Activated B cell treated with CpG ODN at 0.5 μM for 24 hours (primary cell): ENCODE data around the gene MAGEA9B. TPM values are rescaled to one million over a fixed set of nuclear protein-coding genes. Genes with fewer than 3 reads are reported as not detected.
"Not testable (repeated sequence)": the region's sequence is repeated elsewhere in the genome, so short reads cannot be mapped to it uniquely, and the experiment has no call there.

Experiments
- ATAC-seq: fragments of 200-7000 bp; cut with Tn5 transposase; one replicate; pipeline ENCODE4 v1.10.0; 2021; ENCODE audit warnings: low read depth, mild to moderate bottlenecking, moderate library complexity
- CTCF ChIA-PET: fragments of 350-600 bp; sonication (Branson Sonifier 250); formaldehyde crosslinking; loops from one replicate; lab custom pipeline; 2021; ENCODE audit warnings: antibody characterized with exemption; lab: Charles Lee
- POLR2A ChIA-PET: fragments of 350-600 bp; sonication (Branson Sonifier 250); formaldehyde crosslinking; loops from one replicate; lab custom pipeline; 2021; ENCODE audit warnings: antibody characterized with exemption; lab: Charles Lee
- DNase-seq: peaks from one replicate; pipeline ENCODE4 v3.0.0; 2022
- H3K27ac Mint-ChIP-seq: one replicate; pipeline ENCODE4 v1.8.0; 2020; ENCODE audit warnings: mixed read lengths
- H3K27me3 Mint-ChIP-seq: one replicate; pipeline ENCODE4 v1.8.0; 2021; ENCODE audit warnings: mixed read lengths
- H3K36me3 Mint-ChIP-seq: one replicate; pipeline ENCODE4 v1.8.0; 2021; ENCODE audit warnings: low read depth, mixed read lengths
- H3K4me1 Mint-ChIP-seq: one replicate; pipeline ENCODE4 v1.8.0; 2021; ENCODE audit warnings: mixed read lengths
- H3K4me3 Mint-ChIP-seq: one replicate; pipeline ENCODE4 v1.8.0; 2020; ENCODE audit warnings: mild to moderate bottlenecking, mixed read lengths
- H3K9me3 Mint-ChIP-seq: one replicate; pipeline ENCODE4 v1.8.0; 2020; ENCODE audit warnings: mixed read lengths
- intact Hi-C: fragments of 100-400 bp; cut with micrococcal nuclease; formaldehyde crosslinking; loops from one replicate; pipeline ENCODE4 v1.15.1; 2024
- total RNA-seq: library from RNA; stranded (reverse); gene quantifications from 2 replicates; pipeline ENCODE4 v1.2.3, GENCODE V29; 2022
- TF ChIP-seq, protein P1 (sequence below): fragments of 200-600 bp; IDR thresholded peaks from one replicate; pipeline ENCODE4 v1.8.0; 2022; ENCODE audit warnings: antibody characterized with exemption, mild to moderate bottlenecking

The MAGEA9B gene
- total RNA-seq, 1 donor from 2014 or later = not detected

DNA sequence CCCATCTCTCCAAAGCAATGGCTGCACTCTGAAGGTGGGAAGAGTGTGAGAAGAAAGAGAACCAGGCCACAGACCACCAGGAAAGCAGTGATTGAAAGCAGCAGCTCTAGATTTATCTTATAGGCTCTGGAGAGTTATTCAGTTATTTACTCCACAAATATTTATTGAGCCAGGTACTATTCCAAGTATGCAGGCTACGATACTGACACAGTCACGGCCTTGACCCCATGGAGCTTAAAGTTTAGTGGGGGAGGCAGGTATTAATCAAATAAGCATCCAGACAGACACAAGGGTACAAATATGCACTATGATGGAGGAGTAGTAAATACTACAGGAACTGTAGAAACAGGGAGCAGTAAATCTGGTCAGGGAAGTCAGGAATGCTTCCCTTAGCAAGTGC, 41.5 kb upstream of the MAGEA9B start:
- H3K27ac Mint-ChIP-seq = no peak overlapping the region
- ATAC-seq (no peak), DNase-seq (no peak)
- H3K4me1 Mint-ChIP-seq = peaks cover 30% of the 10 kb centered on the region
- TF ChIP-seq, protein P1, sequence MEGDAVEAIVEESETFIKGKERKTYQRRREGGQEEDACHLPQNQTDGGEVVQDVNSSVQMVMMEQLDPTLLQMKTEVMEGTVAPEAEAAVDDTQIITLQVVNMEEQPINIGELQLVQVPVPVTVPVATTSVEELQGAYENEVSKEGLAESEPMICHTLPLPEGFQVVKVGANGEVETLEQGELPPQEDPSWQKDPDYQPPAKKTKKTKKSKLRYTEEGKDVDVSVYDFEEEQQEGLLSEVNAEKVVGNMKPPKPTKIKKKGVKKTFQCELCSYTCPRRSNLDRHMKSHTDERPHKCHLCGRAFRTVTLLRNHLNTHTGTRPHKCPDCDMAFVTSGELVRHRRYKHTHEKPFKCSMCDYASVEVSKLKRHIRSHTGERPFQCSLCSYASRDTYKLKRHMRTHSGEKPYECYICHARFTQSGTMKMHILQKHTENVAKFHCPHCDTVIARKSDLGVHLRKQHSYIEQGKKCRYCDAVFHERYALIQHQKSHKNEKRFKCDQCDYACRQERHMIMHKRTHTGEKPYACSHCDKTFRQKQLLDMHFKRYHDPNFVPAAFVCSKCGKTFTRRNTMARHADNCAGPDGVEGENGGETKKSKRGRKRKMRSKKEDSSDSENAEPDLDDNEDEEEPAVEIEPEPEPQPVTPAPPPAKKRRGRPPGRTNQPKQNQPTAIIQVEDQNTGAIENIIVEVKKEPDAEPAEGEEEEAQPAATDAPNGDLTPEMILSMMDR = no peak
- H3K36me3 Mint-ChIP-seq = no peaks in the 10 kb centered on the region
- ChIA-PET POLR2A (no interaction called here), CTCF (no interaction called here)
- no peak overlapping the region for H3K4me3 Mint-ChIP-seq
- H3K9me3 Mint-ChIP-seq = no peaks in the 10 kb centered on the region
- no peaks in the 10 kb centered on the region for H3K27me3 Mint-ChIP-seq
- intact Hi-C loops = no loop called here

DNA sequence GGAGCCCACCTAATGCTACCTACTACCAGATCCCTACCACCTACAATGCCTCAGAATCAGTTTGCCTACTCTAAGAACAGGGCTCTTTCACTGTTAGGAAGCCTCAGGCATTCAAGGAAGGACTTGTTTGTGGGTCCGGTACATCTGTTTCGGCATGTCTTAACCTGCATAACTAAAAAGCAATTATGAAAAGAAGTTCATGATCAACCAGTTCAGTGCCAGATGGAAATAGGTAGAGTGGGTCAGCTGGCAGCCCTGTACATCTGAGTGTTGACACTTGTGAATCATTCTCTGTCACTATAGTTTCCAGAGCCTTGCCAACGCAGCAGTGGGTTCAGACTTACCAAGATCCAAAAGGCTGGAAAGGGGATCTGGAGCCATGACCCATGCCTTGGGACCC, 41.0 kb upstream of the MAGEA9B start:
- Mint-ChIP-seq H3K27ac (no peak overlapping the region), H3K9me3 (no peaks in the 10 kb centered on the region), H3K36me3 (no peaks in the 10 kb centered on the region), H3K4me3 (no peak overlapping the region), H3K4me1 (peaks cover 30% of the 10 kb centered on the region), H3K27me3 (no peaks in the 10 kb centered on the region)
- DNase-seq (no peak), ATAC-seq (no peak)
- ChIA-PET CTCF (no interaction called here), POLR2A (no interaction called here)
- intact Hi-C loops = no loop called here
- TF ChIP-seq, protein P1 = no peak

DNA sequence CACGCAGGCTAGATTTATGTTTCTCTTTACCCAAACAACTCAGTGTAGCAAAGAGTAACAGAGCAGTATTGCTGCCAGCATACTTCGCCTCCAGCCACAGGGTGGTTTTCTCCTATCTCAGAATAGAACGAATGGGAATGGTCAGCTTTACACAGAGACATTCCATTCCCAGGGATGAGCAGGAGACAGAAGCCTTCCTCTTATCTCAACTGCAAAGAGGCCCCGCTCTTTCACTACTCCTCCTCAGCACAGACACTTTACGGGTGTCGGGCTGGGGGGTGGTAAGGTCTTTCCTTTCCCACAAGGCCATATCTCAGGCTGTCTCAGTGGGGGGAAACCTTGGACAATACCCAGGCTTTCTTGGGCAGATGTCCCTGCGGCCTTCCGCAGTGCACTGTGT, 39.6 kb upstream of the MAGEA9B start:
- POLR2A ChIA-PET, H3K4me3 Mint-ChIP-seq, H3K27ac Mint-ChIP-seq, H3K9me3 Mint-ChIP-seq, ATAC-seq, DNase-seq, H3K36me3 Mint-ChIP-seq, intact Hi-C loops, CTCF ChIA-PET, H3K27me3 Mint-ChIP-seq: not testable (repeated sequence)
- peaks cover 28% of the 10 kb centered on the region for H3K4me1 Mint-ChIP-seq

DNA sequence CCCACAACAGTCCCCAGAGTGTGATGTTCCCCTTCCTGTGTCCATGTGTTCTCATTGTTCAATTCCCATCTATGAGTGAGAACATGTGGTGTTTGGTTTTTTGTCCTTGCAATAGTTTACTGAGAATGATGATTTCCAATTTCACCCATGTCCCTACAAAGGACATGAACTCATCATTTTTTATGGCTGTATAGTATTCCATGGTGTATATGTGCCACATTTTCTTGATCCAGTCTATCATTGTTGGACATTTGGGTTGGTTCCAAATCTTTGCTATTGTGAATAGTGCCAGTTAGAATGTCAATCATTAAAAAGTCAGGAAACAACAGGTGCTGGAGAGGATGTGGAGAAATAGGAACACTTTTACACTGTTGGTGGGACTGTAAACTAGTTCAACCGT, 32.4 kb upstream of the MAGEA9B start:
- H3K9me3 Mint-ChIP-seq, H3K4me3 Mint-ChIP-seq, intact Hi-C loops, POLR2A ChIA-PET, DNase-seq, CTCF ChIA-PET, H3K36me3 Mint-ChIP-seq, H3K27me3 Mint-ChIP-seq, ATAC-seq, H3K4me1 Mint-ChIP-seq, H3K27ac Mint-ChIP-seq: not testable (repeated sequence)

DNA sequence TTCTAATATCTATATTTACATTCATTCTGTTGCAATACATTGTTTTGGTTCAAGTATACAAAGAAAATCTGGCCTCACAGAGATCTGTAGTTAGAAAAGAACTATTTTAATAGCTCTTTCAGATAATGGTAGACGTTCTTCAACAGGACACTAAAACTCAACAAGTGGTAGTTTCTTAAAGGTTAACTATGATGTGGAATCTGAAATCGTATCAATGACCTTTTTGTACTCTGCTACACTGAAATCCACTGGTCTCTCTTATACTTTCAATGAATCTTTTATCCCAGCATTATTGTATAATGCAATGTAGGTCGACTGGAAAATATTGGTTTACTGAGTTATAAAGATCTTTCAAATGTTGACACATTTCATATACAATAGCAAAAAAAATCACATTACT, 31.6 kb upstream of the MAGEA9B start:
- Mint-ChIP-seq H3K4me1 (peaks cover 2% of the 10 kb centered on the region), H3K4me3 (no peak overlapping the region), H3K27me3 (no peaks in the 10 kb centered on the region), H3K36me3 (no peaks in the 10 kb centered on the region), H3K9me3 (no peaks in the 10 kb centered on the region), H3K27ac (no peak overlapping the region)
- intact Hi-C loops = no loop called here
- no peak for ATAC-seq
- TF ChIP-seq, protein P1 = no peak
- CTCF ChIA-PET = no interaction called here
- POLR2A ChIA-PET = no interaction called here
- DNase-seq = no peak

DNA sequence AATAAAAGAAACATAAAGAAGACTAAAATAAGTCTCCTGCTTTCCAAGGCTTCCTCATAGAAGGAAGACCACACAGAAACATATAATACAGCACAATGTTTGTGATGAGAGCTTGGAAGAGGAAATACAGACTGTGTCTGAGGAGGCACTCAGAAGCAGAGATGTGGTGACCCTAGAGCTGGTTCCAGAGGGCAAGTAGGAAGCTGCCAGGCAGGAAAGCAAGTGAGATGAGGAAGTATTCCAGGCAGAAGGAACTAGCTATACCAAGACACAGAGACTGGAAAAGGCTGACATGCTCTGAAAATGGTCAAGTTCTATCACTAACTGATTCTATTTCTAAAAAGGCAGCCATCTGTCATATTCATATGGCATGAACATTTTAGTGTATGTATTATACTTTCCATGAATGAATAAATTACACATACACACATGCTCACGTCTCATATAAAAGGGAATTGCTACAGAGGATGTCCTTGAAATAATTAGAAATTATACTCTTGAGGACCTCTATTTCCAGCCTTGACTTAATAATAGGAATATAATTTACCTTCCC, 24.4 kb upstream of the MAGEA9B start:
- ATAC-seq (no peak), DNase-seq (no peak)
- Mint-ChIP-seq H3K27ac (peak overlapping the region; percentile 20), H3K4me1 (peaks cover 1% of the 10 kb centered on the region), H3K4me3 (no peak overlapping the region), H3K36me3 (peaks cover 19% of the 10 kb centered on the region), H3K27me3 (no peaks in the 10 kb centered on the region), H3K9me3 (no peaks in the 10 kb centered on the region)
- ChIA-PET POLR2A (no interaction called here), CTCF (no interaction called here)
- intact Hi-C loops = loop anchor here (2.0 kb wide), 1 partner anchor 19 kb away; the partner anchor contains the start of gene TMEM185A
- TF ChIP-seq, protein P1 = no peak
